ENCODE data around the gene ENPP4.
"Not testable (repeated sequence)": the region's sequence is repeated elsewhere in the genome, so short reads cannot be mapped to it uniquely, and the experiment has no call there.

Gene ENPP4

GRCh38 chr6:46134216-46134615 is 4.4 kb downstream of the ENPP4 start:
- no peak for DNase-seq

GRCh38 chr6:46135176-46135575 is 5.4 kb downstream of the ENPP4 start:
- no peak for DNase-seq

GRCh38 chr6:46136831-46137230 is 7.0 kb downstream of the ENPP4 start:
- no peak for DNase-seq

GRCh38 chr6:46137387-46137786 is 7.6 kb downstream of the ENPP4 start:
- no peak for DNase-seq

GRCh38 chr6:46138281-46138680 is 8.5 kb downstream of the ENPP4 start:
- DNase-seq, result no peak

- no peak for DNase-seq
Measured at GRCh38 chr6:46144270-46144669, 14.5 kb downstream of the ENPP4 start.

GRCh38 chr6:46149066-46149465 is 19.3 kb downstream of the ENPP4 start:
- DNase-seq, result not testable (repeated sequence)

GRCh38 chr6:46156701-46157100 is 26.9 kb downstream of the ENPP4 start:
- no peak for DNase-seq

- no peak for DNase-seq
Measured at GRCh38 chr6:46159229-46159628, 29.4 kb downstream of the ENPP4 start.

GRCh38 chr6:46160102-46160501 is 30.3 kb downstream of the ENPP4 start:
- DNase-seq, result no peak

- DNase-seq, result peak; percentile 76
Measured at GRCh38 chr6:46170357-46171289, 40.8 kb downstream of the ENPP4 start, which contains the start of gene ENPP5. TSS of gene ENPP5 (minus strand) at chr6:46170980. CDS start at chr6:46168262, 2,718 bp downstream.

GRCh38 chr6:46172176-46172575 is 42.4 kb downstream of the ENPP4 start:
- no peak for DNase-seq

GRCh38 chr6:46174904-46175303 is 45.1 kb downstream of the ENPP4 start:
- DNase-seq, result peak; percentile 5

GRCh38 chr6:46175446-46175845 is 45.7 kb downstream of the ENPP4 start:
- DNase-seq, result no peak

GRCh38 chr6:46175976-46176375 is 46.2 kb downstream of the ENPP4 start:
- no peak for DNase-seq

- DNase-seq, result no peak
Measured at GRCh38 chr6:46184114-46184513, 54.3 kb downstream of the ENPP4 start.

- DNase-seq, result no peak
Measured at GRCh38 chr6:46186583-46186982, 56.8 kb downstream of the ENPP4 start.

- DNase-seq, result no peak
Measured at GRCh38 chr6:46189726-46190125, 59.9 kb downstream of the ENPP4 start.

- DNase-seq, result no peak
Measured at GRCh38 chr6:46190889-46191288, 61.1 kb downstream of the ENPP4 start.

GRCh38 chr6:46191961-46192360 is 62.2 kb downstream of the ENPP4 start:
- no peak for DNase-seq
